Stimulated activated CD4-positive, alpha-beta T cell treated with anti-CD3 and anti-CD28 coated beads, Interleukin-15, amount 100 ng/mL, for 48 hours (primary cell): ENCODE results near the gene DDX49.

Experiments used
- DNase-seq, 2 donors: peaks; one replicate each; pipeline ENCODE4 v3.0.0-alpha.2; 2020; ENCODE audit warnings: low read depth in 2 of 2

DDX49 gene

GRCh38 chr19:18969931-18970659 lies 50.6 kb downstream of the DDX49 start:
- no peak for DNase-seq

- no peak for DNase-seq
These were observed 52.8 kb downstream of the DDX49 start for GRCh38 chr19:18972301-18972811.

GRCh38 chr19:18972851-18973250 lies 53.3 kb downstream of the DDX49 start:
- no peak for DNase-seq

GRCh38 chr19:18975011-18975410 lies 55.5 kb downstream of the DDX49 start:
- DNase-seq = no peak

GRCh38 chr19:18975869-18976268 lies 56.4 kb downstream of the DDX49 start:
- DNase-seq = no peak
